ENCODE data around the gene DDR1. TPM values are rescaled to one million over a fixed set of nuclear protein-coding genes. Genes with fewer than 3 reads are reported as not detected.
A peak's percentile ranks its signal among the peaks of the same experiment; 100 is the strongest.

Gene DDR1
- total RNA-seq (2014; rRNA removed; shearing (Covaris generic); ENCODE audit: low replicate concordance), result 0.15 and 0.25 TPM in 2 replicates

DNA sequence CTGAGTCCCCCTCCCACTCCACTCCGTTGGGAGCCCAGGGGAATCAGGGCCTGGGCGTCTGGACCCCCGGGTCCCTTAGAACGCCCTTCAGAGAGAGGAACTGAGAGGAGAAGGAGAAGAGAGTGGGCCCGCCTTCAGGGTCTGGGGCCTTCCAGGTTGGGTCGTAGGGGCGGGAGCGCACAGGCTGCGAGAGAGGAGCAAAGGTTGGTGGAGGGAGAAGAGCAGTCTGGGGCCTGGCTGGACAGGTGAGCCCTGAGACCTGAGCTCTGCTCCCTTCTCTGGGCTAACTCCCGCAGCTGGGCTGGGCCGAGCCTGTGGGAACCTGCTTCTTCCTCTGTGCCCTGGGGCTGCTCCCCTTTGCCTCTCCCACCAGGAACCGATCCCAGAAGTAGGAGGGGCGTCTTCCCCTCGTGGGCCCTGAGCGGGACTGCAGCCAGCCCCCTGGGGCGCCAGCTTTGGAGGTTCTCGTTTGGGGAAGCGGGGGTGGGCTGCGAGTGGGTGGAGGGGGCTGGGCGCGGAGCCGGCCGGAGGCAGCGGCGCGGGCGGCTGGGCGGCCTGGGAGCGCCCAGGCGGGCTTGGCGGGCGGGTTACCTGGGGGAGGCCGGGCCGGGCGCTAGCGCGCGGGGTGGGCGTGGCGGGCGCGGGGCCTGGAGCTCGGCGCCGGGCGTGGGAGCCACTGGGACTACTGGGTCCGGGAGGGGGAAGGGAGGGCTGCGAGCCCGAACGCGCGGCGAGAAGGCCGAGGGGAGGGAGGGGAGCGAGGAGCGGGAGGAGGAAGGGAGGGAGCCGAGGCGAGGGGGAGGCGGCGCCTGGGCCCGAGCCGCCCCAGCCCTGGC is at the start of gene DDR1:
Gene DDR1, plus strand, starts transcription at position 835 of the 836 bp plus-strand sequence. CDS start 4,211 bp downstream, outside the sequence.
- peak within 1 kb of the TSS; percentile 61 for H3K4me2 ChIP-seq (ENCODE audit: low read depth, low read length, poor library complexity, severe bottlenecking)
- H4K20me1 ChIP-seq (ENCODE audit: insufficient read depth, low read depth, low read length), result no peaks in the 10 kb centered on the region
- DNase-seq, result peak; percentile 51
- H3K9ac ChIP-seq (ENCODE audit: low read length), result peak within 1 kb of the TSS; percentile 41; the same call in 1 of the 2 replicates
- H3K27me3 ChIP-seq (ENCODE audit: low read length), result no peaks in the 10 kb centered on the region
- peaks cover 22% of the 10 kb centered on the region for H3K4me1 ChIP-seq (ENCODE audit: low read length)
- H2AFZ ChIP-seq (ENCODE audit: low read length), result no peak within 1 kb of the TSS
- H3K79me2 ChIP-seq (ENCODE audit: low read length), result no peaks in the 10 kb centered on the region
- H3K9me3 ChIP-seq (ENCODE audit: low read length), result no peaks in the 10 kb centered on the region
- H3K27ac ChIP-seq (ENCODE audit: low read length), result no peak within 1 kb of the TSS
- no peaks in the 10 kb centered on the region for H3K9me2 ChIP-seq (replicated peaks; ENCODE audit: insufficient read depth, low read length)
- peak within 1 kb of the TSS; percentile 49; the same call in 1 of the 2 replicates for H3K4me3 ChIP-seq (ENCODE audit: low read length)
- no peaks in the 10 kb centered on the region for H3K36me3 ChIP-seq (ENCODE audit: insufficient read depth, low read length)

DNA sequence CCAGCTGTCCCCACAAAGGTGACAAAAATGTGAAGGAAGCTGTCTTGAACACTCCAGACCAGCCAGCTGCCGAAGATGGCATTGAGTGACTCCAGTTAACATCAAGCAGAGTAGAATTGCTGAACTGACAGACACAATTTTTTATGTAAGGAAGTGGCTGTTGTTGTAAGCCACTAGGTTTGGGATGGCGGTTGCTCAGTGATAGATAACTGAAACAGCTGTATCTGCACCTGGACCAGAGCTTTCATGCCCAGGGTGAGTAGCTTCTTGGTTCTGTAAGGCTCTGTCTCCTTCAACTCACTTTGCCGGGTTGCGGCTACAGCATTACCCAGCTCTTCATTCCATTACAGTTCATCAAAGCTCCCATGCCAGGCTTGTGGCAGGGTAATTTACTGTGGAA is 49.7 kb upstream of the DDR1 start:
- Histone ChIP-seq H3K9ac (ENCODE audit: low read length) (no peak overlapping the region), H3K36me3 (ENCODE audit: insufficient read depth, low read length) (no peaks in the 10 kb centered on the region), H3K27ac (ENCODE audit: low read length) (no peak overlapping the region), H3K4me1 (ENCODE audit: low read length) (peaks cover 4% of the 10 kb centered on the region), H3K27me3 (ENCODE audit: low read length) (no peaks in the 10 kb centered on the region), H2AFZ (ENCODE audit: low read length) (no peak overlapping the region), H3K4me2 (ENCODE audit: low read depth, low read length, poor library complexity, severe bottlenecking) (no peak overlapping the region), H3K79me2 (ENCODE audit: low read length) (no peaks in the 10 kb centered on the region), H3K9me2 (replicated peaks; ENCODE audit: insufficient read depth, low read length) (no peaks in the 10 kb centered on the region), H3K4me3 (ENCODE audit: low read length) (no peak overlapping the region), H3K9me3 (ENCODE audit: low read length) (no peaks in the 10 kb centered on the region), H4K20me1 (ENCODE audit: insufficient read depth, low read depth, low read length) (no peaks in the 10 kb centered on the region)
- no peak for DNase-seq

DNA sequence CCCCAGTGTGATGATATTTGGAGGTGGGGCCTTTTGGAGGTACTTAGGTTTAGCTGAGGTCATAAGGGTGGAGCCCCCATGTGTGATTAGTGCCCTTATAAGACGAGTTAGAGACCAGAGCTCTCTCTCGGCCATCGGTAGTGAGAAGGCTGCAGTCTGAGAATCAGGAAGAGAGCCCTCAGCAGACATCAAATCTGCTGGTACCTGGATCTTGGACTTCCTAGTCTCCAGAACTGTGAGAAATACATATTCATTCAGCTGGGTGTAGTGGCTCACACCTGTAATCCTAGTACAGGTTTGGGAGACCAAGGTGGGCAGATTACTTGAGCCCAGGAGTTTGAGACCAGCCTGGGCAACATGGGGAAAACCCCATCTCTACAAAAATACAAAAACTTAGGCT is 48.7 kb upstream of the DDR1 start:
- H3K4me3 ChIP-seq (ENCODE audit: low read length), result no peak overlapping the region
- H3K4me1 ChIP-seq (ENCODE audit: low read length), result peaks cover 4% of the 10 kb centered on the region
- no peaks in the 10 kb centered on the region for H3K9me2 ChIP-seq (replicated peaks; ENCODE audit: insufficient read depth, low read length)
- H3K4me2 ChIP-seq (ENCODE audit: low read depth, low read length, poor library complexity, severe bottlenecking), result no peak overlapping the region
- no peaks in the 10 kb centered on the region for H3K36me3 ChIP-seq (ENCODE audit: insufficient read depth, low read length)
- no peaks in the 10 kb centered on the region for H4K20me1 ChIP-seq (ENCODE audit: insufficient read depth, low read depth, low read length)
- H3K9me3 ChIP-seq (ENCODE audit: low read length), result no peaks in the 10 kb centered on the region
- H3K27ac ChIP-seq (ENCODE audit: low read length), result no peak overlapping the region
- H2AFZ ChIP-seq (ENCODE audit: low read length), result no peak overlapping the region
- H3K27me3 ChIP-seq (ENCODE audit: low read length), result no peaks in the 10 kb centered on the region
- H3K79me2 ChIP-seq (ENCODE audit: low read length), result no peaks in the 10 kb centered on the region
- H3K9ac ChIP-seq (ENCODE audit: low read length), result no peak overlapping the region
- no peak for DNase-seq

DNA sequence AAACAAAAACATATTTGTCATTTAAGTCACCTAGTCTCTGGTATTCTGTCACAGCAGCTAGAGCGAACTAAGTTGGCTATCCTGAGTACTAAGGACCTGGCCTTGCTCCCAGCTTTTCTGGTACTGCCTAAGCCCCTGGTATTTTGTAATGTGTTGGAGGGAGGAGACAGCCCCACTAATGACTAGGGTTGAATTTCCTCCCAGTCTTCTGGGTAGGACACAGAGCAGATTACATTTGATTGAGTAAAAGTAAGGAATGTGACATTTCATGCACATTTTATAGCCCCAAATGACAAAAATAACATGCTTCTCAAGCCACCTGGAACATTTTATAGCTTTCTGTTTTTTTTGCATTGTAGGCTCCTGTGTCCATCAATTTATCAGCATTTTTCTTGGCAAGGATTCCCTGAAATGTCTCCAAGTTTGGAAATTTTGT is 47.9 kb upstream of the DDR1 start:
- Histone ChIP-seq H3K27ac (ENCODE audit: low read length) (no peak overlapping the region), H3K9me3 (ENCODE audit: low read length) (no peaks in the 10 kb centered on the region), H3K4me3 (ENCODE audit: low read length) (no peak overlapping the region), H3K9me2 (replicated peaks; ENCODE audit: insufficient read depth, low read length) (no peaks in the 10 kb centered on the region), H2AFZ (ENCODE audit: low read length) (no peak overlapping the region), H3K4me2 (ENCODE audit: low read depth, low read length, poor library complexity, severe bottlenecking) (no peak overlapping the region), H4K20me1 (ENCODE audit: insufficient read depth, low read depth, low read length) (no peaks in the 10 kb centered on the region), H3K79me2 (ENCODE audit: low read length) (no peaks in the 10 kb centered on the region), H3K27me3 (ENCODE audit: low read length) (no peaks in the 10 kb centered on the region), H3K36me3 (ENCODE audit: insufficient read depth, low read length) (no peaks in the 10 kb centered on the region), H3K4me1 (ENCODE audit: low read length) (peaks cover 4% of the 10 kb centered on the region), H3K9ac (ENCODE audit: low read length) (no peak overlapping the region)
- no peak for DNase-seq

DNA sequence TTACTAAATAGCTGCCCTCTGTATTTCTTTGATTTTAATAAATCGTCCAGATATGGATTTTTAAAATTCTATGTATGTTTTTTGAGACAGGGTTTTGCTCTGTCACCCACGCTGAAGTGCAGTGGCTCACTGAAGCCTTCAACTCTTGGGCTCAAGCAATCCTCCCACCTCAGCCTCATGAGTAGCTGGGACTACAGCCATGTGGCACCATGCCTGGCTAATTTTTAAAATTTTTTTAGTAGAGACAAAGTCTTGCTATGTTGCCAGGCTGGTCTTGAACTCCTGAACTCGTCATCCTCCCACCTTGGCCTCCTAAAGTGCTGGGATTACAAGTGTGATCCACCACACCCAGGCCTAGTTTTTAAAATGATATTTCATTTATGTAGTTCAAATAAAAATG is 47.4 kb upstream of the DDR1 start:
- Histone ChIP-seq H4K20me1 (ENCODE audit: insufficient read depth, low read depth, low read length) (no peaks in the 10 kb centered on the region), H3K27ac (ENCODE audit: low read length) (no peak overlapping the region), H2AFZ (ENCODE audit: low read length) (no peak overlapping the region), H3K9me3 (ENCODE audit: low read length) (no peaks in the 10 kb centered on the region), H3K27me3 (ENCODE audit: low read length) (no peaks in the 10 kb centered on the region), H3K4me1 (ENCODE audit: low read length) (peaks cover 4% of the 10 kb centered on the region), H3K4me3 (ENCODE audit: low read length) (no peak overlapping the region), H3K4me2 (ENCODE audit: low read depth, low read length, poor library complexity, severe bottlenecking) (no peak overlapping the region), H3K79me2 (ENCODE audit: low read length) (no peaks in the 10 kb centered on the region), H3K9me2 (replicated peaks; ENCODE audit: insufficient read depth, low read length) (no peaks in the 10 kb centered on the region), H3K9ac (ENCODE audit: low read length) (no peak overlapping the region), H3K36me3 (ENCODE audit: insufficient read depth, low read length) (no peaks in the 10 kb centered on the region)
- no peak for DNase-seq

DNA sequence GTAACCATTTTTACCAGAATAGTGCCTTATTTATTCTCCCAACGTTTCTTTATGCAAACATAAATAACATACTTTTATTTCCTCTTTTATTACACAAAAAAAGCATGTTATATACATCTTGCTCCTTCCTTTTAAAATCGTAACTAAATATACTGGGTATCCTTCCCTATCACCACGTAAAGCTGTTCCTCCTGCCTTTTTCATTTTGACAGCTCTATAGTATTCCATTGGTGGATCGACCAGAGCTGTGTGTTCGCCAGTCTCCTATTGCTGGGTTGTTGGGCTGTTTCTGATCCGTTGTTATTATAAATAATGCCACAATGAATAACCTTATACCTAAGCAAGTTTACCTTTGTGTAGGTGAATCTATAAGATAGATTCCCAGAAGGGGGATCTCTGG is 46.9 kb upstream of the DDR1 start:
- H3K27me3 ChIP-seq (ENCODE audit: low read length), result no peaks in the 10 kb centered on the region
- no peaks in the 10 kb centered on the region for H3K9me3 ChIP-seq (ENCODE audit: low read length)
- no peak overlapping the region for H2AFZ ChIP-seq (ENCODE audit: low read length)
- no peaks in the 10 kb centered on the region for H3K36me3 ChIP-seq (ENCODE audit: insufficient read depth, low read length)
- no peak overlapping the region for H3K4me2 ChIP-seq (ENCODE audit: low read depth, low read length, poor library complexity, severe bottlenecking)
- no peak for DNase-seq
- H3K9ac ChIP-seq (ENCODE audit: low read length), result no peak overlapping the region
- no peak overlapping the region for H3K27ac ChIP-seq (ENCODE audit: low read length)
- H4K20me1 ChIP-seq (ENCODE audit: insufficient read depth, low read depth, low read length), result no peaks in the 10 kb centered on the region
- no peaks in the 10 kb centered on the region for H3K9me2 ChIP-seq (replicated peaks; ENCODE audit: insufficient read depth, low read length)
- peaks cover 4% of the 10 kb centered on the region for H3K4me1 ChIP-seq (ENCODE audit: low read length)
- H3K4me3 ChIP-seq (ENCODE audit: low read length), result no peak overlapping the region
- no peaks in the 10 kb centered on the region for H3K79me2 ChIP-seq (ENCODE audit: low read length)

DNA sequence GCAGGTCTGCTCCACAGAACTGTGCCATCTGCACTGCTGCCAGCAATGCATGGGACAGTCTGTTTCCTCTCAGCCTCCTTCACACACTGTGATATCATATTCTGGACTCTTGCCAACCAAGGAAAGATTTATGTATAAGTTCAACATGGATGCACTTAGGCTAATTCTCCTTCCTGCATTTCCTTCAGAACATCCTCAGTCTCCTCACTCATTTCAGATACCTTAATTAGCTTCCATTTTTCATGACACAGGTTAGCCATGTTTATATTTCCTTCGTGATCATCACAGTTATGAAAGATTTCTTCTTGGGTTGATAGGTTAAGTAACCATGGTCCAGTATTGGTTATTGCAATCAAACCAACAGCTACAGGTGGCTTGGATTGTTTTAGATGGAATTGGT is 46.4 kb upstream of the DDR1 start:
- Histone ChIP-seq H3K4me1 (ENCODE audit: low read length) (peaks cover 4% of the 10 kb centered on the region), H3K4me3 (ENCODE audit: low read length) (no peak overlapping the region)

DNA sequence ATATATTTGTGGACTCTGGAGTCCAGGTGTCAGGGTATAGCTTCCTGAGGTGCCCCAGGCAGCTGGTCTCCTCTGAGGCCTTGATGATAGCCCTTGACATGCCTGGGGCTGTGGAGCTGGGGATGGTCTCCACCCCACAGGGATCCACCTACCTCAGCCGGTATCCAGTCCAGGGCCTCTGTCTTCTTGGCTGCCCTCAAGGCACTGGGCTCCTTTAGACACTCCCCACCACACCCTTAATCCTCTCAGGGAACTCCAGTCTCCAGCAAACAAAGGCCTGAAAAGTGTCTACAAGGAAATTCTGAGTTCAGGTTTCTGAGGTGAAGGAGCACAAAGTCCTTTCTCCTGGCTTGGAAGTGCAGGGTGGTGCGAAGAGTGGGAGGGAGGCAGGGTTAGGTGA is 44.6 kb upstream of the DDR1 start:
- no peak overlapping the region for H3K4me3 ChIP-seq (ENCODE audit: low read length)
- no peak for DNase-seq
- no peak overlapping the region for H2AFZ ChIP-seq (ENCODE audit: low read length)
- no peaks in the 10 kb centered on the region for H3K36me3 ChIP-seq (ENCODE audit: insufficient read depth, low read length)
- no peaks in the 10 kb centered on the region for H3K9me2 ChIP-seq (replicated peaks; ENCODE audit: insufficient read depth, low read length)
- no peaks in the 10 kb centered on the region for H4K20me1 ChIP-seq (ENCODE audit: insufficient read depth, low read depth, low read length)
- no peaks in the 10 kb centered on the region for H3K9me3 ChIP-seq (ENCODE audit: low read length)
- no peaks in the 10 kb centered on the region for H3K27me3 ChIP-seq (ENCODE audit: low read length)
- no peaks in the 10 kb centered on the region for H3K79me2 ChIP-seq (ENCODE audit: low read length)
- H3K4me1 ChIP-seq (ENCODE audit: low read length), result peaks cover 4% of the 10 kb centered on the region
- H3K4me2 ChIP-seq (ENCODE audit: low read depth, low read length, poor library complexity, severe bottlenecking), result no peak overlapping the region
- H3K9ac ChIP-seq (ENCODE audit: low read length), result no peak overlapping the region
- no peak overlapping the region for H3K27ac ChIP-seq (ENCODE audit: low read length)

More for the DNA sequence above, 46.4 kb upstream of the DDR1 start:
- no peaks in the 10 kb centered on the region for H3K27me3 ChIP-seq (ENCODE audit: low read length)
- no peak overlapping the region for H3K27ac ChIP-seq (ENCODE audit: low read length)
- H3K79me2 ChIP-seq (ENCODE audit: low read length), result no peaks in the 10 kb centered on the region
- no peak overlapping the region for H2AFZ ChIP-seq (ENCODE audit: low read length)
- H3K9me3 ChIP-seq (ENCODE audit: low read length), result no peaks in the 10 kb centered on the region
- DNase-seq, result no peak
- no peak overlapping the region for H3K9ac ChIP-seq (ENCODE audit: low read length)
- no peaks in the 10 kb centered on the region for H3K36me3 ChIP-seq (ENCODE audit: insufficient read depth, low read length)
- no peaks in the 10 kb centered on the region for H3K9me2 ChIP-seq (replicated peaks; ENCODE audit: insufficient read depth, low read length)
- no peaks in the 10 kb centered on the region for H4K20me1 ChIP-seq (ENCODE audit: insufficient read depth, low read depth, low read length)
- H3K4me2 ChIP-seq (ENCODE audit: low read depth, low read length, poor library complexity, severe bottlenecking), result no peak overlapping the region
